OCI-LY3 (cell line): ENCODE results near the gene MYBPC2.

Experiments
- EZH2phosphoT487 ChIP-seq: fragments of 200-600 bp; shearing (Covaris generic); IDR thresholded peaks from 2 replicates; pipeline ENCODE4 v1.6.1; 2018; ENCODE audit warnings: antibody characterized with exemption, mixed run types, low read depth
- TF ChIP-seq, protein P1 (sequence below): fragments of 200-600, 300-600 bp; sonication (generic); IDR thresholded peaks from 2 replicates; pipeline ENCODE4 v1.5.1; 2014; ENCODE audit warnings: antibody characterized with exemption, low read length, low read depth

DNA sequence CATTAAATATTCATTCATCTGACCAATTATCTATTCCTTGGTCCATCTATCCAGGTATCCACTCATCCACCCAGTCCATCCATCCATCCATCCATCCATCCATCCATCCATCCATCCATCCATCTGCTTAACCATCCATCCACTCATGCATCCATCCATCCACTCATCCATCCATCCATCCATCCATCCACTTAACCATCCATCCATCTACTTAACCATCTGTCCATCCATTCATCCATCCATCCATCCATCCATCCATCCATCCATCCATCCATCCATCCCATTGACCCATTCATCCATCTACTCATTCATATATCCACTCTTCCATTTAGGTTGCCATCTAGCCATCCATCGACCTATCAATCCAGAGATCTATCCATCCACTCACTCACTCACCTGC lies 11.4 kb downstream of the MYBPC2 start:
- TF ChIP-seq, protein P1, sequence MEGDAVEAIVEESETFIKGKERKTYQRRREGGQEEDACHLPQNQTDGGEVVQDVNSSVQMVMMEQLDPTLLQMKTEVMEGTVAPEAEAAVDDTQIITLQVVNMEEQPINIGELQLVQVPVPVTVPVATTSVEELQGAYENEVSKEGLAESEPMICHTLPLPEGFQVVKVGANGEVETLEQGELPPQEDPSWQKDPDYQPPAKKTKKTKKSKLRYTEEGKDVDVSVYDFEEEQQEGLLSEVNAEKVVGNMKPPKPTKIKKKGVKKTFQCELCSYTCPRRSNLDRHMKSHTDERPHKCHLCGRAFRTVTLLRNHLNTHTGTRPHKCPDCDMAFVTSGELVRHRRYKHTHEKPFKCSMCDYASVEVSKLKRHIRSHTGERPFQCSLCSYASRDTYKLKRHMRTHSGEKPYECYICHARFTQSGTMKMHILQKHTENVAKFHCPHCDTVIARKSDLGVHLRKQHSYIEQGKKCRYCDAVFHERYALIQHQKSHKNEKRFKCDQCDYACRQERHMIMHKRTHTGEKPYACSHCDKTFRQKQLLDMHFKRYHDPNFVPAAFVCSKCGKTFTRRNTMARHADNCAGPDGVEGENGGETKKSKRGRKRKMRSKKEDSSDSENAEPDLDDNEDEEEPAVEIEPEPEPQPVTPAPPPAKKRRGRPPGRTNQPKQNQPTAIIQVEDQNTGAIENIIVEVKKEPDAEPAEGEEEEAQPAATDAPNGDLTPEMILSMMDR: no peak
- TF ChIP-seq EZH2phosphoT487: no peak
